ENCODE results near the gene TNFRSF1A. TPM values are rescaled to one million over a fixed set of nuclear protein-coding genes. Genes with fewer than 3 reads are reported as not detected.

TNFRSF1A gene
- total RNA-seq, 1 experiment from 2014 or later, result 103 TPM

DNA sequence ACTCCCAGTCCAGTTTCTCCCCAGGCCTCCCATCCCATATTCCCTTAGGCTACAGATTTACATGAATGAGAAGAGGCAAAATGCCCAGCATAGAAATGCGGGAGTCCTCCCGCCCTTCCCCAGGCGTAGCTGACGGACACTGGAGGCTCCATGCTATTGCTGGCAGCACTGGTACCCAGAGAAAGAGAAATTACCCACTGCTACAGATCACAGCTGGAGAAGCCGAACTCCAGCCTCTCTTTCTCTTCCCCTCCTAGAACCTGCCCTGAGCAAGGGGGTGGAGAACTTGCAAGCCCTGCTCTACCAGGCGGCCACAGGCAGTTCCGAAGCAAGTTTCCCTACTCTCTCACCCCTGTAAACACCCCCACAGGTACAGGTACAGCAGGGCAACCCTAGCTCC, 45.7 kb upstream of the TNFRSF1A start:
- DNase-seq (ENCODE audit: unreplicated experiment), result no peak
- BruUV-seq (replicated peaks), result no TSS peak
- Mint-ChIP-seq H3K9me3 (ENCODE audit: unreplicated experiment) (no peaks in the 10 kb centered on the region), H3K36me3 (ENCODE audit: insufficient read depth, unreplicated experiment) (peaks cover 82% of the 10 kb centered on the region), H3K4me1 (ENCODE audit: insufficient read depth, unreplicated experiment) (peaks cover 29% of the 10 kb centered on the region), H3K4me3 (ENCODE audit: unreplicated experiment) (no peak overlapping the region), H3K27me3 (ENCODE audit: insufficient read depth, unreplicated experiment) (no peaks in the 10 kb centered on the region), H3K27ac (ENCODE audit: low read depth, unreplicated experiment) (no peak overlapping the region)
- intact Hi-C loops (cut with micrococcal nuclease), result no loop called here
- ChIA-PET POLR2A (interaction anchor here (0.7 kb wide), 3 partner anchors 13 to 31 kb away, joined by 3 to 4 read pairs (median 3); no protein-coding TSS in a partner anchor), CTCF (interaction anchor here (0.5 to 2.0 kb wide), 3 partner anchors 36 to 1442 kb away, joined by 3 to 9 read pairs (median 3); no protein-coding TSS in a partner anchor)
- TF ChIP-seq, protein P1, sequence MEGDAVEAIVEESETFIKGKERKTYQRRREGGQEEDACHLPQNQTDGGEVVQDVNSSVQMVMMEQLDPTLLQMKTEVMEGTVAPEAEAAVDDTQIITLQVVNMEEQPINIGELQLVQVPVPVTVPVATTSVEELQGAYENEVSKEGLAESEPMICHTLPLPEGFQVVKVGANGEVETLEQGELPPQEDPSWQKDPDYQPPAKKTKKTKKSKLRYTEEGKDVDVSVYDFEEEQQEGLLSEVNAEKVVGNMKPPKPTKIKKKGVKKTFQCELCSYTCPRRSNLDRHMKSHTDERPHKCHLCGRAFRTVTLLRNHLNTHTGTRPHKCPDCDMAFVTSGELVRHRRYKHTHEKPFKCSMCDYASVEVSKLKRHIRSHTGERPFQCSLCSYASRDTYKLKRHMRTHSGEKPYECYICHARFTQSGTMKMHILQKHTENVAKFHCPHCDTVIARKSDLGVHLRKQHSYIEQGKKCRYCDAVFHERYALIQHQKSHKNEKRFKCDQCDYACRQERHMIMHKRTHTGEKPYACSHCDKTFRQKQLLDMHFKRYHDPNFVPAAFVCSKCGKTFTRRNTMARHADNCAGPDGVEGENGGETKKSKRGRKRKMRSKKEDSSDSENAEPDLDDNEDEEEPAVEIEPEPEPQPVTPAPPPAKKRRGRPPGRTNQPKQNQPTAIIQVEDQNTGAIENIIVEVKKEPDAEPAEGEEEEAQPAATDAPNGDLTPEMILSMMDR (IDR thresholded peaks at IDR 0.05; ENCODE audit: unreplicated experiment), result no peak

DNA sequence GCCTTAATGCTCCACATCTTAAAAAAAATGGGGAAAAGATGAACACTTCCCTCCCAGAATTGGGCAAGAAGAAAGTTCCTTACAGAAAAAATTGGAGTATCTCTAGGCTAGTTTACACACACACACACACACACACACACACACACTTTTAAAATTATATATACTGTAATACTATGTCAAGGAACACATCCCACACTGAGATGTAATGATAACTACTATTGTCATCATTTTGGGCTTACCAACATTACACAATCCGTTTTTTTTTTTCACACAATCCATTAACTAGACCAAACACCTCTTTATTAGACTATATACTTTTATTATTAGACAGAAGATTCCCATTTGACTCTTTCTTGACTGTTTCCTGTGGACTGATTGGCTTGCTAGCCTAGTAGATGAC, 44.6 kb upstream of the TNFRSF1A start:
- TF ChIP-seq, protein P1 (IDR thresholded peaks at IDR 0.05; ENCODE audit: unreplicated experiment), result no peak
- no peak for DNase-seq (ENCODE audit: unreplicated experiment)
- Mint-ChIP-seq H3K36me3 (ENCODE audit: insufficient read depth, unreplicated experiment) (peaks cover 71% of the 10 kb centered on the region), H3K4me1 (ENCODE audit: insufficient read depth, unreplicated experiment) (peaks cover 30% of the 10 kb centered on the region), H3K27me3 (ENCODE audit: insufficient read depth, unreplicated experiment) (no peaks in the 10 kb centered on the region), H3K4me3 (ENCODE audit: unreplicated experiment) (peak overlapping the region; percentile 94), H3K27ac (ENCODE audit: low read depth, unreplicated experiment) (no peak overlapping the region), H3K9me3 (ENCODE audit: unreplicated experiment) (no peaks in the 10 kb centered on the region)
- CTCF ChIA-PET, result interaction anchor here (0.9 kb wide), 1 partner anchor 37 kb away, joined by 3 read pairs; no protein-coding TSS in a partner anchor
- BruUV-seq (replicated peaks), result no TSS peak
- POLR2A ChIA-PET, result interaction anchor here (6.7 kb wide), 1 partner anchor 14 kb away, joined by 120 read pairs; the partner anchor contains the start of gene SCNN1A
- intact Hi-C loops (cut with micrococcal nuclease), result no loop called here

DNA sequence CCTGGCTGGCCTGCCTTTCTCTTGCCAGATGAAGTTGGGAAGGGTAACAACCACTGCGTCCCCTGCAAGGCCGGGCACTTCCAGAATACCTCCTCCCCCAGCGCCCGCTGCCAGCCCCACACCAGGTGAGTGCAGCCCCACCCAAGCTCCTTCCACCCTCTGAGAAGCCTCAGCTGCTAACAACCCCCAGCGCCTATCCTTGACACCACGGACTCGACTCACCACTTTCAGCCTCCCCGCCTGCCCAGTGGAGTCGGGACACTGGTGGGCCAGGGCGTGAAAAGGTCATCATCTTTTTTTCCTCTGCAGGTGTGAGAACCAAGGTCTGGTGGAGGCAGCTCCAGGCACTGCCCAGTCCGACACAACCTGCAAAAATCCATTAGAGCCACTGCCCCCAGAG, 44.2 kb upstream of the TNFRSF1A start:
- H3K4me3 Mint-ChIP-seq (ENCODE audit: unreplicated experiment), result peak overlapping the region; percentile 94
- H3K27ac Mint-ChIP-seq (ENCODE audit: low read depth, unreplicated experiment), result no peak overlapping the region
- peaks cover 67% of the 10 kb centered on the region for H3K36me3 Mint-ChIP-seq (ENCODE audit: insufficient read depth, unreplicated experiment)
- ChIA-PET POLR2A (interaction anchor here (1.5 to 6.7 kb wide), 3 partner anchors 13 to 171 kb away, joined by 3 to 120 read pairs (median 14); partner anchors contain the start of gene SCNN1A), CTCF (interaction anchor here (0.8 to 4.2 kb wide), 4 partner anchors 13 to 63 kb away, joined by 3 to 23 read pairs (median 4); partner anchors contain the start of gene SCNN1A)
- TF ChIP-seq, protein P1 (IDR thresholded peaks at IDR 0.05; ENCODE audit: unreplicated experiment), result no peak
- peaks cover 33% of the 10 kb centered on the region for H3K4me1 Mint-ChIP-seq (ENCODE audit: insufficient read depth, unreplicated experiment)
- DNase-seq (ENCODE audit: unreplicated experiment), result no peak
- no peaks in the 10 kb centered on the region for H3K27me3 Mint-ChIP-seq (ENCODE audit: insufficient read depth, unreplicated experiment)
- intact Hi-C loops (cut with micrococcal nuclease), result no loop called here
- BruUV-seq (replicated peaks), result no TSS peak
- no peaks in the 10 kb centered on the region for H3K9me3 Mint-ChIP-seq (ENCODE audit: unreplicated experiment)

DNA sequence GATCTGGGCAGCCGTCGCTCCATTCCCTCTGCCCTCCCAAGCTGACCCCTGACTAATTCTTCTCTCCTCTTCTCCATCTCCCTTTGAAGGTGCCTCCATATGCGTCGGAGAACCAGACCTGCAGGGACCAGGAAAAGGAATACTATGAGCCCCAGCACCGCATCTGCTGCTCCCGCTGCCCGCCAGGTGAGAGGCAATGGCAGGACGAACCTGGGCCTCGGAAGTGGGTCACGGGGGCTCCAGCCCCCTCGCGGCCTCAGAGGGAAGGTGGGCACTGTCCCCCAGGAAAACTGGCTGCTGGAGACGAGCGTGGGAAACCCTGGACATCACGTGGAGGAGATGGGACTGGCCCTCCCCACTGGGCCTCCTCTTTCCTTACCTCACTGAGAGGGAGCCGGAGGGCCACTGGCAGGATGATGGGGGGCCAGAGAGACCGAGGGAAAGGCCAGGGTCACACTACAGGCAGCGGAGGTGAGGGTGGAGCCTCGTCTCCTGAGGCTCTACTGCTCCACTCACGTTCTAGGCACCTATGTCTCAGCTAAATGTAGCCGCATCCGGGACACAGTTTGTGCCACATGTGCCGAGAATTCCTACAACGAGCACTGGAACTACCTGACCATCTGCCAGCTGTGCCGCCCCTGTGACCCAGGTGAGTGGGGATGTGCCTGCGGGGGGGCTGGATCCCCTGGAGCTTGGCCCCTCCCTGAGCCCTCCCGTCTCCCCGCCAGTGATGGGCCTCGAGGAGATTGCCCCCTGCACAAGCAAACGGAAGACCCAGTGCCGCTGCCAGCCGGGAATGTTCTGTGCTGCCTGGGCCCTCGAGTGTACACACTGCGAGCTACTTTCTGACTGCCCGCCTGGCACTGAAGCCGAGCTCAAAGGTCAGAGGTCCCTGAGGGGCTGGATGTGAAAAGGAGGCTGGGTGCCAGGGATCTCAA, 42.9 kb upstream of the TNFRSF1A start:
- TF ChIP-seq, protein P1 (IDR thresholded peaks at IDR 0.05; ENCODE audit: unreplicated experiment), result no peak
- BruUV-seq (replicated peaks), result TSS peak; percentile 28
- CTCF ChIA-PET, result interaction anchor here (0.6 to 4.2 kb wide), 6 partner anchors 11 to 377 kb away, joined by 3 to 23 read pairs (median 4); partner anchors contain the start of gene SCNN1A
- peaks cover 38% of the 10 kb centered on the region for H3K4me1 Mint-ChIP-seq (ENCODE audit: insufficient read depth, unreplicated experiment)
- H3K27ac Mint-ChIP-seq (ENCODE audit: low read depth, unreplicated experiment), result peak overlapping the region; percentile 96
- H3K9me3 Mint-ChIP-seq (ENCODE audit: unreplicated experiment), result no peaks in the 10 kb centered on the region
- H3K4me3 Mint-ChIP-seq (ENCODE audit: unreplicated experiment), result peak overlapping the region; percentile 94
- peaks cover 60% of the 10 kb centered on the region for H3K36me3 Mint-ChIP-seq (ENCODE audit: insufficient read depth, unreplicated experiment)
- H3K27me3 Mint-ChIP-seq (ENCODE audit: insufficient read depth, unreplicated experiment), result no peaks in the 10 kb centered on the region
- DNase-seq (ENCODE audit: unreplicated experiment), result peak; percentile 32
- POLR2A ChIA-PET, result interaction anchor here (0.7 to 16.5 kb wide), 21 partner anchors 8 to 266 kb away, joined by 3 to 739 read pairs (median 5); partner anchors contain the start of genes GAPDH, NOP2, SCNN1A and TAPBPL
- intact Hi-C loops (cut with micrococcal nuclease), result loop anchor here (1.0 to 2.0 kb wide), 3 partner anchors 50 to 81 kb away; no protein-coding TSS in a partner anchor
